Stimulated activated CD4-positive, alpha-beta T cell treated with anti-CD3 and anti-CD28 coated beads, Interleukin-15, amount 100 ng/mL, for 48 hours (primary cell): ENCODE data around the gene CCDC50.

Experiments
- DNase-seq, 2 donors: peaks; one replicate each; pipeline ENCODE4 v3.0.0-alpha.2; 2020; ENCODE audit warnings: low read depth in 2 of 2

Gene CCDC50

DNA sequence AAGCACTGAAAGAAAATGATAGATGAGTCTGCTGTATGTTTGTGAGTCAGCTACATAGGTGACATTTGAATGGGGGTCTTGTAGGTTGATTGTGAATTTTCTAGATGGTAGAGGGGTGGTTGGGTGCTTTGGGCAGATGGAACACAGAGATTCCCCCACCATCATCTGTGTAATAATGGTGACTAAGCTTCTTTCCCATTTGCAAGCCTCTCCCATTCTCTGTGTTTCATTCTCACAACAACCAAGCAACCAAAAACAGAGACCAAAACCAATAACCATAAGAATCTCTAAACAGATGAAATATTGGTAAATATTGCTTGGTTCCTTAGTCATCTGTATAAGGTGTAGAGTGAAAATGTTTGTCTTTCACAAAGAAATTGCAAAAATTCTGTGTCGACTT lies 18.9 kb downstream of the CCDC50 start:
- DNase-seq: no peak

DNA sequence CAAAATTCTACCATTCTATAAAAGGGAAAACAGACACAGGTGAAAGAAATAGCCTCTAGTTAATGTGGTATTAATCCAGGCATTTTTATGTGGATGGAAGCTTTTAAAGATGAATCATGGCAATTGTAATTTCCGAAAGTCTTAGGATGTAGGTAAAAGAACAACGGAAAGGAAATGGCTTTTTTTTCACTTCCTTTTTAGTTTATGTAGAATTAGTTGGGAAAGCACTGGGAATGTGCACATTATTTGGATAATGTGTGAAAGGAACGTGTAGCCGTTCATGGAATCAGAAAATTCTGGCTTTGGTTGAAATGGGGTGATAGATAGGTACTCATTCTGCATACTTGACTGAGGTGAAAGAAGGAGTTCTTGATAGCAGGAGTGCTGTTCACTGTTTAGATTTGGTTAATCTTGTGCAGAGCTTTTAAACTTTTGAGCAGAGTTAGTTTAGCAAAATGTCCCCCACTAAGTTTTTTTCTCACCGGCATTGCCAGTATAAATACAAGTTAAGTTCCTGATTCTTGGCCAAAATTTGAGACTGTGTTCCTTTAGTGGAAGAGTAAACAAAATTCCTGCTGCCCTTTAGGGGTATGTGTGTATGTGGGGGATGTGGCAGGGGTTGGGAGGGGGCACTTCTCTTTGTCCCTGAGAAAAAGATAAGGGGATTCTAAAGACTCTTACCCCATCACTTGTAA lies 21.3 kb downstream of the CCDC50 start:
- no peak for DNase-seq

DNA sequence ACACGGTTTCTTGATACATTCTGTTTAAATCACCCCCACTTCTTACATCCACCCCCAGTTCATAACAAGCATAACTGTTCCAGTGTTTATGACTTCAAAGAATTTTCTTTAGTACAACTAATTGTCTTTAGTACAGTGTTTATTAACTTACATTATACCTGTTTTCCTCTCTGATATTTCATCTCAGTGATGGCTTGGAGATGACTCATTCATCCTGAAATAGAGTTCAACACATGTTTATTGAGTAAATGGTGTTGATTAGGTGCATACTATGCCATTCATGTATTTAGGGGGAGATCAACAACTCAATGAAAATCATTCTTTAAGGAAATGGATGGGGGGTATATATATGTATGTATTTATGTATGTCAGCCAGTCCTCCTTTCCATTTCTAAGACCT lies 22.8 kb downstream of the CCDC50 start:
- no peak for DNase-seq

DNA sequence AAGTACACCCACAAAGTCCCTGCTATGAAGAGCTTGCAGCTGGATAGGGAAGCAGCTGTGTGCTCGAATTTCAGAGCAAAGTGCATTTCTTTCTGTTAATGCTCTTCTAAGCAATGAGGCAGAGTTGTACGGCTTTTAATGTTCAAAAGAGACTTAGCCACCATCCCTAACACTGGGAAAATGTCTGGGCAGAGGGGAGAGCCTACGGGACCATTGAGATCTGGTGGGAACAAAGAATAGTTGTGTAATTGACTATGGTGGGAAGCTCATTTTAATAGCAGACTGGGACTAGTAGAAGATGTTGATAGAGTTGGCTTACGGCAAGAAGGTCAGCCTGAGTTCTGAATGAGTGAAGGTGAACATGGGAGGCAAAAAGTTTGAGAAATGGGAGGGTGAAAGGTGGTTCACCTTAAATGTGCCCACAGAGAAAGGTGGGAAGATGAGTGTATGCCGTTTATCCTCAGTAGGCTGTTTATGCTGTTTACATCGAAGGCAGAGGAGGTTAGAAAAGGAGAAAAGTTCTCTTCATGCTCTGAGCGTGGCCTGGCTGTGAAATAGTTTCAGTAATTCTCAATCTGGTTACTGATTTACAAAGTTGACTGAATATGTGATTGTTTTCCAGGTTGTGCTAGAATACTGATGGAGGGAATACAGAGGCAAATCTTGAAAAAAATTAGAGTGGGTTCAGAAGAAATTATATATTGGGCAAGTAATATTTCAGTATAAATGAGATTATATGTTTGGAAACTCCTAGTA lies 24.0 kb downstream of the CCDC50 start:
- no peak for DNase-seq

DNA sequence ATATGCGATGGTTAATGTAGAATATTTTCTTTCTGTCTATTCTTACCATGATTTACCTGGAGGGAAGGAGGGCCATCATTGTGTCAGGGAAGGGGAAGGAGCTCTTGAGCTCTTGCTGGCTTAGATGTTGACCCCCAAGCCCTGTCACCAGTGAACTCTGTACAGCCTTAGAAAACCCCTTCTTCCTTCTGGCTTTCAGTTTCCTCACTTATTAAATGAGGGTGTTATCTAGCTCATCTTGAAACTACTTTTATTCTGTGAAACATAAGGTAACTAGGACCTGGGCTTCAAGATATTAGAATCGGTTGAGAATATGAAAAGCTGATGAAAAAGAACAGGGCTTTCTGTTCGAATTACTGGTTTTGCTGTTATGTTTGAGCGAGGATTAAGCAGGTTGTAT lies 26.2 kb downstream of the CCDC50 start:
- DNase-seq: no peak

DNA sequence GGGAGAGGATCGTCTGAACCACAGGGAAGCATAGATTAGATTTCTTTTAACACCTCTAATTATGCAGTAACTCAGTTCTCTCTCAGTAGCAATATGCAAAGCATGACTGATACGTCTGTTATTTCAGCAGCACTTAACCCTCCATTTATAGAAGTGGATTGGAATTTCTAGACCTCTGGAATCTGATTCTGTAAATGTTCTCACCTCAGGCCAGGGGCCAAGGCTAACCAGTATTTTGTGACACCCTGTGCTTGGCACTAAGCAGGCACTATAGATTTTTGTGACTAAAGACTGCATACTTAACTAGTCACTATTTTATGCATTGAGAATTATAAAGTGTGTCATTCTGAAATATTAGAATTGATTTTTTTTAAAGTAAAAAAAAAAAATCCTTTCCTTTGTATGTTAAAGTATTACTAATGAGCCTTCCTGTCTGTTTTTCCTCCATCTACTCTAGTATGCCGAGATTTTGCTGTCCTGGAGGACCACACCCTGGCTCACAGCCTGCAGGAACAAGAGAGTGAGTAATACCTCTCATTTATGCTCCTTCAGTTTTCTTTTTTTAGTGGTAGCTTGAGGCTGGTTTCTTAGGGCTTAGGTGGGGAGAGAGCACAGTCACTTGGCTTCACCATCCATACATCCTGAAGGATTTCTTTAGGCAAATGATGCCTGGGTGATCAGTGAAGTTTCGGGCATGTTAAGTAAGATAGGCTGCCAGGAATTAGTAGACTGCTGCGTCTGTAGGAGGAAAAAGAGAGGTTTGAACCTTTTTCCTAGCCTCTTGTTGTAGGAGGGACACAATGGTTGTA lies 27.6 kb downstream of the CCDC50 start:
- DNase-seq: no peak

DNA sequence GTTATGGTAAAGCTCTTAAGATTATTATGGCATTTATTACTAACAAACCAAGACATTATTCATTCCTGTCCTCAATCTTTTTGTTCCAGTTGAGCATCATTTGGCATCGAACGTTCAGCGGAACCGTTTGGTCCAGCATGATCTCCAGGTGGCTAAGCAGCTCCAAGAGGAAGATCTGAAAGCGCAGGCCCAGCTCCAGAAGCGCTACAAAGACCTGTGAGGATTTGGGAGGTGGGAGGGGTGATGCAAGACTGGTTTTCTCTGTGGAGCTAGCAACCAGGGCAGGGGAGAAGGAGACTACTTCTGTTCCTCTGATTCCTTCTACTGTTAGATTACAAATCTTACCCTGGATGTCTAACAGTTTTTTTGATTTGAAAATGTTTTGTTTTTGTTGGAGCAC lies 28.7 kb downstream of the CCDC50 start:
- no peak for DNase-seq

DNA sequence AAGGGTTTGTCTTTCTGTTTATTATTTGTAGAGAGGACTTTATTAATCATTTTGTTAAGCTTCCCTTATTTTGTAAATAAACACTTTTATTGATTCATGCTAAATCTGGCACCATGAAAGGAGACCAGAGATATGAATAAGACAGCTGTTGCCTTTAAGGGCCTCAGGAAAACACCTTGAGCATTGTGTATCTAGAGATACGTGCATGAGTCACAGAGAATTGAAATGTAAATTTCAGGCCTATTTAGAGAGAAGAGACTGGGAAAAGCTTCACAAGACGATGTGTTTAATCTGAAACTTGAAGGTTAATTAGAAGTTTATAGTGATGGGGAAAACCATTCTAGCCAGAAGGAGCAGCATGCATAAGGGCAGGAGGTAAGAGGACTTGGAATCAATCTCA lies 29.7 kb downstream of the CCDC50 start:
- no peak for DNase-seq

DNA sequence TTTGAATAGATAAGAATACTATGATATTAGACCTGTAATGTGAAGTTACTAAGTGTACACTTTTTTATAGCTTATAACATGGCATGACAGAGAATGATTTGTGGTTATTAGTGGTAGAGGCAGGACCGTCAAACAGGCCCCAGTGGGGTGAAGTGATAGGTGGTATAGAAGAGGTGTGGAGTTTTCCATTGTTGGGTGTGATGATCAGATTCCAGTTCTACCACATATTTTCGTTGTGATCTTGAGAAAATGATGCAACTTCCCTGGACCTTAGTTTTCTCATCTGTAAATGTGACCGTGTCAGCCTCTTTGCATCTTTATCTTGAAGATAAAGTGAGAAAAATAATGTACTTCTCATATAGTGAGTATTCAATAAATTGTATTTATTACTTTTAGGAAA lies 31.4 kb downstream of the CCDC50 start:
- DNase-seq: no peak

DNA sequence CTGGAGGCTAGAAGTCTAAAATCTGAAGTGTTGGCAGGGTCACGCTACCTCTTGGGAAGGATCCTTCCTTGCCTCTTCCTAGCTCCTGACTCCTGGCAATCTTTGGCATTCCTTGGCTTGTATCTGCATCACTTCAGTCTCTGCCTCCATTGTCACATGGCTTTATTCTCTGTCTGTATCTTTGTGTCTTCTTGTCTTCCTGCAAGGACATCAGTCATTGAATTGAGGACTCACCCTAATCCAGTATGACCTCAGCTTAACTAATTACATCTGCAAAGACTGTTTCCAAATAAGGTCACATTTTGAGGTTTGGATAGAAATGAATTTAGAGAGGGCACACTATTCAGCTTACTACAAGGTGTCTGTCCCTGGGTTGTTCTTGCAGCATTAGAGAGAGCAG lies 32.3 kb downstream of the CCDC50 start:
- no peak for DNase-seq

DNA sequence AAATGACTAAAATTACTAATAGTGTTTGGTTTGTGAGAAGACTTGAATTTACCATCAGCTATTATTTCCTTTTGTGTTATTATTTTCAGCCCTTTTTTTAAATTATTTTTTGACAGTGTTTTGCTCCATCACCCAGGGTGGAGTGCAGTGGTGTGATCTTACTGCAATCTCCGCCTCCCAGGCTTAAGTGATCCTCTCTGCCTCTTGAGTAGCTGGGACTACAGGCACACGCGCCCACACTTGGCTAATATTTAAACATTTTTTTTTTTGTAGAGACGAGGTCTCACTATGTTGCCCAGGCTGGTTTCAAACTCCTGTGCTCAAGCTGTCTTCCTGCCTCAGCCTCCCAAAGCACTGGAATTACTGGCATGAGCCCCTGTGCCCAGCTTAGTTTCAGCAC lies 32.8 kb downstream of the CCDC50 start:
- no peak for DNase-seq

DNA sequence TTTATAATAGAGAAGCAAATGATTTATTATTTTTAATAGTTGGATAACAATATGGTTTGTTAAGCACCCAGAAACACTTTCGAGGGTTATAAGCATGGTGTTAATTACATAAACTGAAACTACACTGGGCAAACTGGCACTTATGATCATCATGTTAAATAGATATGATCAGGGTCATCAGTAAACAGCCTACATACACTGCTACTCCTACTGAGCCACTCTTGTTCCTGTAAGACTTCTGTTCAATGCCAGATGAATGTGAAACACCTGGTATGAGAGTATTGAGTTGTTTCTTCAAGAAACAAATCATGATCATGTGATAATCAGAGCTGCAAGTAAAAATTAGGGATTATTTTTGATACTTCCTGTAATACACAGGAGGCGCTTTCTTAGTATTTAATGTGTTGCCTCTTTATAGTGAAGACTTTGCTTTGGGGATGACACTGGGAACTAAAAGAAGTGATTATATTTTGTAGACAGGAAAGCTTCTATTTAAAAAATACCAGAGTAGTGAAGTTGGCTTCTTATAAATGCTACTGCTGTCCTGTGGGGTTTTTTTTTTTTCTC lies 33.4 kb downstream of the CCDC50 start:
- no peak for DNase-seq

DNA sequence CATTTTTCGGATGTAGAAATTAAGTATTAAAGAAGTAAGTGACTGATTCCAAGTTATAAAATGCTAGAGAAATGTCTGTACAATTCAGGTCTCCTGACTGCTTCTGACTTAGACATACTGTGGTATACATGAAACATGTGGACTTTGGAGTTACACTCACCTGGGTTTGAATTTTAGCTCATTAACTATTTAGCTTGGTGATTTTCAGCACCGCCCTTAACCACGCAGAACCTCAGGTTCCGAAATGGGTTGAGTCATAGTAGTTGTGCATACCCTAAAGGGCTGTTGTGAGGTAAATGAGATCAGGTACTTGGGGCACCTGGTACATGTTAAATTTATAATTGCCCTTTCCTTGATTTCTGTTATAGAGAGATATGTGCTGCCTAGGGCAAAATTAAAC lies 34.0 kb downstream of the CCDC50 start:
- no peak for DNase-seq

DNA sequence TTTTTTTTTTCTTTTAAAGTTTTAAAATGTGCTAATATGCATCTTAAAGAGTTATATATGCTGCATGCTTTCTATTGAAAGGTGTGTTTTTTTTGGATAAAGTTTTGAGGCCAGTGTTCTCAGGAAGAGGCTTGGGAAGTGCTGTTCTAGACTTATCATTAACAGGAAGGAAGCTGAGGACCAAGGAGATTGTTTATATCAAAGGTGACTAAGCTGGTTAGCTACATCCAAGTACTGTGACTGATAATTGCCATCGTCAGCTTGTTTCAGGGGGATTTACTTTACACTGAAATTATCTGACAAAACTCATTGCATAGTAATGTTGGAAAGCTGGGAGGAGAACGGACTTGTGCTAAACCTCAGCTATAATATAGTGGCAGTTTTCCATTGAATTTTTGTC lies 37.5 kb downstream of the CCDC50 start:
- DNase-seq: no peak

DNA sequence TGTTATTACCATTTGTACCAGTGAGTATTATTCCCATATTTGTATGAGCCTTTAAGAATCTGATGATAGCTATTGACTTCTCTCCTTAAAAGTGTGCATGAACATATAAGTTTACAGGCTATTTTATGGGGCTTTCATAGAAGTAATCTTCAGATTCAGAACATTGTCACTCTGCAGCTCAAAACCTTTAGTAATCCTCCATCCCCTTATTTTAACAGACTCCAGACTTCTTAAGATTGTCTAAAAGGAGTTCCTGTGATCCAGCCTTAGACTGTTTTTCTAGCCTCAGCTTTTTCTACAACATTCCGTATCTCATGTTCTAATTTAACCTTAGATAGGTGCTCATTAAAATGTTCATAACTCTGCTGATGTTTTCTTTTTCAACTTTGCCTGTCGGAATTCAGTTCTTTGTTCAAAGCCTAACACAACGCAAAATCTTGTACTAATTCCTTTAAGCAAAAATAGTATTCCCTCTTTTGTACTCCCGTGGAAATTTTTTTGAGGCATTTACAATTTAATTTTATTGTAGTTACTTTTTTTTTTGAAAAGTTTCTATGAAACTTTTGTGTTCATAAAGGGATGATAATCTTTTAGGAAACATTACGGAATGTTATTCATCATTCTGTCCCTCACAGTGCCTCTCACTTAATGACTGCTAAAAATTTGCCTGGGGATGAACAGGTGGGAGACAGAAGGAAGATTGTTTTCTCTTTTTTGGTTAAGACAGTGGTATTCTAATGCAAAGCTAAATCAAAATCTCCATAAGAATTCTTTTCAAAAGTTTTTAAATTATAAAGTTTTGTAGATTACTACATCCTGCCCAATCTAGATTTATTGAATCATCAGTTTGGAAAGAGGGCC lies 39.8 kb downstream of the CCDC50 start:
- DNase-seq: no peak

DNA sequence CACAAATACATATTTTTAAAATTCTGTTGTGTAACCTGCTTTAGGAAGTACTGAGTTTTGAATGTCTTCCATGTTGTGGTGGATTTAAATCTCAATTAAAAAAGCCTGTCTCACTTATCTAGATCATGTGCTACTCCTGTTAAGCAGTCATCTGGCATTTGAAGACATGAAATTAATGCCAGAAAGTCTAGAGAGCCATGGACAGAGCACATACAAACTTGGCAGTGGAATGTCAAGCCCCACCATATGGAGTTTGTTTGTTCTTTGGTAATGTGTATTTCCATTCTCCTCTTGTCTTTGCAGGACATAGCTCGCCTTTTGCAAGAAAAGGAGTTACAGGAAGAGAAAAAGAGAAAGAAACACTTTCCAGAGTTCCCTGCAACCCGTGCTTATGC lies 40.4 kb downstream of the CCDC50 start:
- no peak for DNase-seq

DNA sequence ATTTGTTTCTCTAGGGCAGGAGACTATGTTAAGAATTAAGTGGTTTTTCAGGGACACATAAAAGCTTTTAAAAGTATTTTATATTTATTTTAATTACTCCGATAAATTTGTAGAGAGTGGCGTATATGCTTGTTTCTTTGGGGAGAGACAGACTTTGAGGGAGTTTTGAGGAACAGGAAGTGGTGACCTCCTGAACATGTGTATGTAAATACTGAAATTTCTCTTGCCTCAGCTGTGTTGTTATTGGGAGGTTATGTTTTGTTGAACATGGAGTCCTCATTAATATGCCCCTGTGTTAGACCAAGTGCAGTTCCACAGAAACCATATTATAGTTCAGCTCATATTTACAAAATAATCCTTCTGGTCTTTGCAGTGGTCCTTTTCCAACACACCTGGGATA lies 42.9 kb downstream of the CCDC50 start:
- DNase-seq: no peak

DNA sequence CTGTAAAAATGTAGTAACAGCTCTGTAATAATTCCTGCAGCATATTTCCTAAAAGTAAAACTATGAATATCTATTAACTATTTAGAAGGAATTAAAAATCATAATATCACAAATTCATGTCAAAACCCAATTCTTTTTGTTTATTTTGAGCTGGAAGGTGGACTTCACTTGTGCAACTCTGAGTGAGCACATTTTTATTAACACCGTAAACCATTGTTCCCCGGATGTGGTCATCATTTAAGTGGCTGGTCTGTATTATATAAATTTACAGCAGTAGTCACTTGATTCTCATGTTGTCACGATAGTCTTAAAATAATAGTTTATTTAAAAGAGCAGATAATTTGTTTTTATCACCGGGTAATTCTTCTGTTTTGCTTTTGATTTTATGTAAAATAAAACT lies 44.1 kb downstream of the CCDC50 start:
- DNase-seq: no peak

DNA sequence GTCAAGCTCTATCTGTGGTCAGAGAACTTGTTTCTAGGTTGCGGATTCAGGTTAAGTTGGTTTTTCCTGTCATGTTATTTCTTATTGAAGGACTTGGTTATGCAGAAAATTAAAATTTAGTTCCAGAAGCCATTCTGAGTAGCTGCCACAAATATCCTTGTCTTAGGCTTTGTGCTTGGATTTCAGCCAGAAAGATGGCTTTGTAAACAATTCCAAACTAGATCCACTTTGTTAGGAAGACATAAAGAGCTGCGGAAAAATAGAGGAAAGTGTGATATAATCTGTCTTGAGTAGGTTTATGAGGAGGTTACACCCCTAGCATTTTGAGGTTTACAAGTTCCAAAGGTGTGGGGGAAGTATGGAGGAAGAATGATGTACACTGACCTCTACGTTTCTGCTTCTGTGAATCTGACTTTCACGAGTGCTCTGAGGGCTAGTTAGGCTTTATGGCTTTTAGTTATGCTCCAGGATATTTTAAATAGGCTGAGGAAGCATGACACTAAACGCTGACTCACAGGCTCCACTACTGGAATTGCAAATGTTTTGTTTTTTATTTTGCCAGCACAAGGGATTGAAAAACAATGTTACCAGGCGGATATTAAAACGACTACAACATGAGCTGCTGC lies 47.4 kb downstream of the CCDC50 start:
- DNase-seq: no peak

DNA sequence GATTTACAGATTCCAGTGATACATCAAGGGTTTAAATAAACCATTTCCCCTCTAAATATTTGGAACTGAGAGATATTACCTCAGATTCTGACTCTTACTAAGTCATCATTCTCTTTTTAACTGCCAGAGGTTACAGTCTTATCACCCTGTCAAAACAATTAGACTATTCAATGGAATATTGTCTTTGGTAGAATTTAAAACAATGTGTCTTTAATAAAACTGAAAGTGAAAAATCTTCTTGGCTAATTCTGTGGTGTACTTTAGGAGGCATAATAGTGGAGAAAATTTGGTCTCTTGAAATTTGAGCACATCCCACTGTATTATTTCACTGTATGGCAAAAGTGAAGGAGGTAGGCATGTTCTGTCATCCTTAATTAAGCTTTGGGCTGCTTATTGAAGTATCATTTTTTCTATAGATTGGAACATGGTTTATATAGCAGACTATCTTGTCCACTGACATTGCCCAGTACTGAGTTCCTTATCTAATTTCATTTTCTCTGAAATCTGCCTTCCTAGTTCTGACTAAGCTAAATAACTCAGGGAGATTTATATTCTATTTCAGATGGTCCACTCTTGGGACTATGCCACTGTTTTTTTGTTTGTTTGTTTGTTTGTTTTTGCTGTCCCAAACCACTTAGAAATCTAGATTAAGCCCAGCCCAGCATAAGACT lies 49.1 kb downstream of the CCDC50 start:
- DNase-seq: no peak

DNA sequence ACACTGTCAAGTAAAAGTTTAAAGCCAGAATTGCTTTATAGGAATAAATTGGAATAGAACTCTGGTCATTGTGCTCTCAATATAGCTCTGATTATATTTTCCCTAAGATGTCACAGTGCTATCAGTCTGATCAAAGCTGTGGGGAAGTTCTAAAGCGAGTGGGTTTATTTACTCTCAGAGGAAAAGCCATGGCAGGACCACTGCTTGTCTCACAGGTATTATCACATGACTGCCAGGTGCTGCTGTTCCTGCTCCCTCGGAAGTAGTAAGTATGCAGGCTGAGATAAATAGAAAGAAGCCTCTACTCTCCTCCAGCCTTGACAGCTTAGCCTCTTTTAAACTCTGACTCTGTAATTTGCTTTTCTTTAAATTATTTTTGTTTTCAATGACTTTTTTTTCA lies 50.3 kb downstream of the CCDC50 start:
- DNase-seq: no peak
